Spleen (tissue), 11 donors: ENCODE measurements around the gene WDR48. TPM values are rescaled to one million over a fixed set of nuclear protein-coding genes. Genes with fewer than 3 reads are reported as not detected.

ENCODE experiments used
- DNase-seq: peaks from one replicate; pipeline ENCODE4 v3.0.0-alpha.2; 2020
- H3K27ac ChIP-seq, 8 donors: fragments of 200-600 bp; sonication (generic) in 7 of 8; 1 replicate in 4 of 8; 2 replicates in 4 of 8; pipeline versions ENCODE4 v1.5.0 to v1.8.0; 2016 to 2021; ENCODE audit warnings: inconsistent platforms in 4 of 8, mild to moderate bottlenecking in 4 of 8, moderate library complexity in 1 of 8
- H3K27me3 ChIP-seq, 7 donors: fragments of 200-600 bp; sonication (generic) in 6 of 7; replicated peaks in 1 of 7; 1 replicate in 4 of 7; 2 replicates in 3 of 7; pipeline versions ENCODE4 v1.5.0 to v1.8.0; 2016 to 2021; ENCODE audit warnings: inconsistent platforms in 3 of 7, mild to moderate bottlenecking in 1 of 7
- H3K36me3 ChIP-seq, 6 donors: fragments of 200-600 bp; sonication (generic) in 5 of 6; 1 replicate in 4 of 6; 2 replicates in 2 of 6; pipeline versions ENCODE4 v1.5.0 to v1.8.0; 2016 to 2021; ENCODE audit warnings: inconsistent platforms in 2 of 6
- H3K4me1 ChIP-seq, 6 donors: fragments of 200-600 bp; sonication (generic) in 5 of 6; 1 replicate in 3 of 6; 2 replicates in 3 of 6; pipeline versions ENCODE4 v1.5.0 to v1.8.0; 2016 to 2021; ENCODE audit warnings: inconsistent platforms in 3 of 6
- H3K4me3 ChIP-seq, 8 donors: fragments of 200-600 bp; sonication (generic) in 7 of 8; 1 replicate in 4 of 8; 2 replicates in 4 of 8; pipeline versions ENCODE4 v1.5.0 to v1.8.0; 2016 to 2021; ENCODE audit warnings: inconsistent platforms in 4 of 8, mild to moderate bottlenecking in 4 of 8, moderate library complexity in 2 of 8
- H3K9me3 ChIP-seq, 8 donors: fragments of 200-600 bp; sonication (generic) in 7 of 8; 1 replicate in 4 of 8; 2 replicates in 4 of 8; pipeline versions ENCODE4 v1.5.0 to v1.8.0; 2016 to 2021; ENCODE audit warnings: inconsistent platforms in 4 of 8
- CTCF ChIP-seq, 11 experiments: fragments of 200-600 bp in 7 of 11; fragments of 450-650 bp in 4 of 11; sonication (generic) in 4 of 11; IDR thresholded peaks in 8 of 11; conservative IDR thresholded peaks in 3 of 11; 1 replicate in 7 of 11; 2 replicates in 4 of 11; pipeline versions ENCODE4 v1.4.0 to v1.8.0; 2016 to 2021; ENCODE audit warnings: antibody characterized with exemption in 11 of 11, inconsistent platforms in 4 of 11, mild to moderate bottlenecking in 1 of 11
- POLR2A ChIP-seq, 3 donors: fragments of 450-650 bp; IDR thresholded peaks; one replicate each; pipeline ENCODE4 v1.5.1; 2017; ENCODE audit warnings: antibody characterized with exemption in 3 of 3, mild to moderate bottlenecking in 1 of 3
- POLR2AphosphoS5 ChIP-seq, 3 donors: sonication (generic); formaldehyde crosslinking; IDR thresholded peaks; one replicate each; pipeline ENCODE4 v1.5.1; 2017; ENCODE audit warnings: antibody characterized with exemption in 3 of 3
- WGBS, 5 donors: extraction: QIAGEN DNeasy Blood & Tissue Kit in 3 of 5; methylation state at CpG; one replicate each; pipeline versions ENCODE4 v1.1.5 to v1.1.7; 2013 to 2018; 5-methylcytosine and 5-hydroxymethylcytosine counted together
- intact Hi-C: fragments of 100-400 bp; cut with DNase I; formaldehyde crosslinking; loops from one replicate; pipeline ENCODE4 v1.15.0; 2023; ENCODE audit warnings: low total_unique reads
- polyA plus RNA-seq, 3 donors: library from polyadenylated mRNA; stranded (reverse); fragments of 200-250 nt; gene quantifications; one replicate each; pipeline ENCODE4 v1.2.1, GENCODE V29; 2013
- total RNA-seq, 7 donors: library from RNA; depleted of rRNA in 3 of 7; stranded (reverse); fragments of >200 nt in 3 of 7; fragmentation: NEBNext Ultra II Directional in 4 of 7; extraction: Animal tissue kit (Norgen Biotek cat#: 25700) in 4 of 7; gene quantifications; one replicate each; pipeline versions ENCODE4 v1.1.0 to v1.2.1, GENCODE V29; 2016 to 2021
- donor health status: healthy with polysubstance abuse.
- donor health status: DM: no; HTN: no; CAD: no; lungs with moderate emphysema.
- donor health status: DM: no; HTN: no; CAD: no.
- donor health status: Bipolar disorder and iron deficiency.
- donor health status: healthy.
- donor health status: DM: no; HTN: no; CAD: no.
- donor health status: DM: yes; HTN: yes; CAD: no.

WDR48 gene
- total and polyA plus RNA-seq, 10 donors: 11.1 to 45.0 (median 35.3) TPM

- Histone ChIP-seq H3K27me3 (no peaks in the 10 kb centered on the region), H3K4me1 (peaks cover 0 to 9% (median 0%) of the 10 kb centered on the region in 6 donors), H3K9me3 (no peaks in the 10 kb centered on the region), H3K36me3 (peaks cover 0 to 96% (median 58%) of the 10 kb centered on the region in 6 donors), H3K27ac (no peak overlapping the region), H3K4me3 (no peak overlapping the region)
- 69 to 97% (median 84%) methylated on average over 1 of the region's 1 CpG for WGBS, 5 donors
- TF ChIP-seq POLR2A (IDR thresholded peaks at IDR 0.05): no peak
- no peak for TF ChIP-seq POLR2AphosphoS5 (IDR thresholded peaks at IDR 0.05)
- TF ChIP-seq CTCF (IDR thresholded peaks at IDR 0.05 in 8 of 11, conservative IDR thresholded peaks at IDR 0.05 in 3 of 11): no peak
- no peak for DNase-seq
- intact Hi-C loops: no loop called here
These were observed 15.5 kb downstream of the WDR48 start for GRCh38 chr3:39067286-39067685.

- WGBS, 5 donors: 65 to 97% (median 95%) methylated on average over 3 of the region's 3 CpGs
- peaks cover 2 to 100% (median 70%) of the 10 kb centered on the region in 6 donors for H3K36me3 ChIP-seq
- TF ChIP-seq POLR2A (IDR thresholded peaks at IDR 0.05): no peak
- TF ChIP-seq CTCF (IDR thresholded peaks at IDR 0.05 in 8 of 11, conservative IDR thresholded peaks at IDR 0.05 in 3 of 11): no peak
- TF ChIP-seq POLR2AphosphoS5 (IDR thresholded peaks at IDR 0.05): no peak
These were observed 16.7 kb downstream of the WDR48 start for GRCh38 chr3:39068556-39068955.

GRCh38 chr3:39075910-39076309 is 24.1 kb downstream of the WDR48 start:
- no peak for DNase-seq
- intact Hi-C loops: no loop called here
- 83 to 91% (median 91%) methylated on average over 10 of the region's 10 CpGs for WGBS, 5 donors
- TF ChIP-seq CTCF (IDR thresholded peaks at IDR 0.05 in 8 of 11, conservative IDR thresholded peaks at IDR 0.05 in 3 of 11) (no peak), POLR2AphosphoS5 (IDR thresholded peaks at IDR 0.05) (no peak), POLR2A (IDR thresholded peaks at IDR 0.05) (no peak)
- Histone ChIP-seq H3K9me3 (no peaks in the 10 kb centered on the region), H3K4me1 (no peaks in the 10 kb centered on the region), H3K4me3 (no peak overlapping the region), H3K27me3 (no peaks in the 10 kb centered on the region), H3K36me3 (peaks cover 7 to 98% (median 74%) of the 10 kb centered on the region in 6 donors), H3K27ac (no peak overlapping the region)

More at GRCh38 chr3:39068556-39068955, 16.7 kb downstream of the WDR48 start:
- Histone ChIP-seq H3K9me3 (no peaks in the 10 kb centered on the region), H3K4me3 (no peak overlapping the region), H3K27ac (no peak overlapping the region), H3K4me1 (peaks cover 0 to 9% (median 0%) of the 10 kb centered on the region in 6 donors), H3K27me3 (no peaks in the 10 kb centered on the region)
- intact Hi-C loops: no loop called here
- DNase-seq: no peak

- no peak overlapping the region for H3K4me3 ChIP-seq
- no peak for TF ChIP-seq POLR2AphosphoS5 (IDR thresholded peaks at IDR 0.05)
- TF ChIP-seq CTCF (IDR thresholded peaks at IDR 0.05 in 8 of 11, conservative IDR thresholded peaks at IDR 0.05 in 3 of 11): no peak
- no peak for TF ChIP-seq POLR2A (IDR thresholded peaks at IDR 0.05)
- H3K36me3 ChIP-seq: peaks cover 5 to 97% (median 50%) of the 10 kb centered on the region in 6 donors
- no peaks in the 10 kb centered on the region for H3K9me3 ChIP-seq
- no peak for DNase-seq
- no peaks in the 10 kb centered on the region for H3K4me1 ChIP-seq
- no peak overlapping the region for H3K27ac ChIP-seq
- intact Hi-C loops: no loop called here
- no peaks in the 10 kb centered on the region for H3K27me3 ChIP-seq
These were observed 27.7 kb downstream of the WDR48 start for GRCh38 chr3:39079530-39079929.
